ENCODE data around the gene PMF1. TPM values are rescaled to one million over a fixed set of nuclear protein-coding genes. Genes with fewer than 3 reads are reported as not detected.

PMF1 gene
- total RNA-seq, 1 donor from 2014 or later: 57.0 TPM

GRCh38 chr1:156245451-156246232, 32.8 kb downstream of the PMF1 start:
- Mint-ChIP-seq H3K4me3 (ENCODE audit: unreplicated experiment) (no peak overlapping the region), H3K36me3 (ENCODE audit: unreplicated experiment) (peaks cover 7% of the 10 kb centered on the region), H3K4me1 (ENCODE audit: unreplicated experiment) (peaks cover 13% of the 10 kb centered on the region), H3K9me3 (ENCODE audit: unreplicated experiment) (no peaks in the 10 kb centered on the region), H3K27me3 (ENCODE audit: unreplicated experiment) (no peaks in the 10 kb centered on the region), H3K27ac (ENCODE audit: unreplicated experiment) (no peak overlapping the region)
- no peak for DNase-seq (ENCODE audit: extremely low spot score, unreplicated experiment)
- TF ChIP-seq, protein P1, sequence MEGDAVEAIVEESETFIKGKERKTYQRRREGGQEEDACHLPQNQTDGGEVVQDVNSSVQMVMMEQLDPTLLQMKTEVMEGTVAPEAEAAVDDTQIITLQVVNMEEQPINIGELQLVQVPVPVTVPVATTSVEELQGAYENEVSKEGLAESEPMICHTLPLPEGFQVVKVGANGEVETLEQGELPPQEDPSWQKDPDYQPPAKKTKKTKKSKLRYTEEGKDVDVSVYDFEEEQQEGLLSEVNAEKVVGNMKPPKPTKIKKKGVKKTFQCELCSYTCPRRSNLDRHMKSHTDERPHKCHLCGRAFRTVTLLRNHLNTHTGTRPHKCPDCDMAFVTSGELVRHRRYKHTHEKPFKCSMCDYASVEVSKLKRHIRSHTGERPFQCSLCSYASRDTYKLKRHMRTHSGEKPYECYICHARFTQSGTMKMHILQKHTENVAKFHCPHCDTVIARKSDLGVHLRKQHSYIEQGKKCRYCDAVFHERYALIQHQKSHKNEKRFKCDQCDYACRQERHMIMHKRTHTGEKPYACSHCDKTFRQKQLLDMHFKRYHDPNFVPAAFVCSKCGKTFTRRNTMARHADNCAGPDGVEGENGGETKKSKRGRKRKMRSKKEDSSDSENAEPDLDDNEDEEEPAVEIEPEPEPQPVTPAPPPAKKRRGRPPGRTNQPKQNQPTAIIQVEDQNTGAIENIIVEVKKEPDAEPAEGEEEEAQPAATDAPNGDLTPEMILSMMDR (IDR thresholded peaks at IDR 0.05): no peak

GRCh38 chr1:156246241-156246780, 33.5 kb downstream of the PMF1 start:
- peaks cover 8% of the 10 kb centered on the region for H3K36me3 Mint-ChIP-seq (ENCODE audit: unreplicated experiment)
- H3K4me1 Mint-ChIP-seq (ENCODE audit: unreplicated experiment): peaks cover 10% of the 10 kb centered on the region
- no peak overlapping the region for H3K4me3 Mint-ChIP-seq (ENCODE audit: unreplicated experiment)
- no peak overlapping the region for H3K27ac Mint-ChIP-seq (ENCODE audit: unreplicated experiment)
- no peaks in the 10 kb centered on the region for H3K9me3 Mint-ChIP-seq (ENCODE audit: unreplicated experiment)
- no peak for DNase-seq (ENCODE audit: extremely low spot score, unreplicated experiment)
- H3K27me3 Mint-ChIP-seq (ENCODE audit: unreplicated experiment): no peaks in the 10 kb centered on the region
- TF ChIP-seq, protein P1 (IDR thresholded peaks at IDR 0.05): no peak

DNA sequence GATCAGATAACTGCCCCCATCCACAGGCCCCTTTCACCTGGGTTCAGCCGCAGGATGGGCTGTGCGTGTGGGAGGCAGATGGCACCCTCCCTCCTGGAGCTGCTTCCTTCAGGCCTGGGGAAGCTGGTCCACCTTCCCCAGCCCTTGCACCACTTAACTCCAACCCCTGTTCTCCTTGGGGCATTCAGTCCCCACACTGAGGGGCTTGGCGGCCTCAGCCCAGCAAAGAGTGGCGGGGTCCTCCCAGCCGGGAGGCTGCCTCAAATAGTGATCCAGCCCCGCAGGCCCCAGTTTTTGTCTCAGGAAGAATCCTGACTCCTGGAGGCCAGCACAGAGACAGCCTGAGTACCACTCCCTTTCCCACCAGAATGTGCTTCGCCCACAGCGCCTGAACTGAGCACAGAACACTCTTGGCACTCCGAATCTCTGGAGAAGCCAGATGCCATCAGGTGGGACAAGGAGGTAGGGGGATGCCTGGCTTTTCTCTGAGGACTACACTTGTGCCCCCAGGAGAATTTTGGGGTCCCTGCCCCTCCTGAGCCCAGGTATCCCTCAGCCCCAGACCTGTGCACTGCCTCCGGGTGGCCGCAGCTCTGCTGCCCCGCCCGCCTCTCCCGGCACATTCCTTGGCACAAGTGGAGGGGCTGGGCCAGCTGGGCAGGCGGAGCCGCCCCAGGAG, 34.1 kb downstream of the PMF1 start:
- Mint-ChIP-seq H3K4me1 (ENCODE audit: unreplicated experiment) (peaks cover 4% of the 10 kb centered on the region), H3K9me3 (ENCODE audit: unreplicated experiment) (no peaks in the 10 kb centered on the region), H3K27ac (ENCODE audit: unreplicated experiment) (no peak overlapping the region), H3K4me3 (ENCODE audit: unreplicated experiment) (no peak overlapping the region), H3K36me3 (ENCODE audit: unreplicated experiment) (peaks cover 8% of the 10 kb centered on the region), H3K27me3 (ENCODE audit: unreplicated experiment) (no peaks in the 10 kb centered on the region)
- no peak for DNase-seq (ENCODE audit: extremely low spot score, unreplicated experiment)
- TF ChIP-seq, protein P1 (IDR thresholded peaks at IDR 0.05): no peak

- H3K4me3 Mint-ChIP-seq (ENCODE audit: unreplicated experiment): no peak within 1 kb of the TSS
- H3K4me1 Mint-ChIP-seq (ENCODE audit: unreplicated experiment): no peaks in the 10 kb centered on the region
- DNase-seq (ENCODE audit: extremely low spot score, unreplicated experiment): no peak
- H3K27me3 Mint-ChIP-seq (ENCODE audit: unreplicated experiment): no peaks in the 10 kb centered on the region
- H3K9me3 Mint-ChIP-seq (ENCODE audit: unreplicated experiment): no peaks in the 10 kb centered on the region
- peaks cover 13% of the 10 kb centered on the region for H3K36me3 Mint-ChIP-seq (ENCODE audit: unreplicated experiment)
- no peak within 1 kb of the TSS for H3K27ac Mint-ChIP-seq (ENCODE audit: unreplicated experiment)
- TF ChIP-seq, protein P1 (IDR thresholded peaks at IDR 0.05): no peak
Observed at GRCh38 chr1:156247460-156248322, 34.9 kb downstream of the PMF1 start, which contains the start of gene PAQR6. Gene PAQR6 (minus strand): TSS chr1:156248056. CDS start chr1:156246731, 1,325 bp downstream.

Measured in osteocyte (in vitro differentiated cells).